Peyer's patch (tissue), 4 donors: ENCODE data around the gene MILR1.

Experiments used
- CTCF ChIP-seq, 6 experiments: fragments of 450-650 bp in 4 of 6; fragments of 200-600 bp in 2 of 6; sonication (generic) in 1 of 6; IDR thresholded peaks; one replicate each; pipeline ENCODE4 v1.5.1; 2017 to 2019; ENCODE audit warnings: antibody characterized with exemption in 6 of 6, mild to moderate bottlenecking in 3 of 6, moderate library complexity in 1 of 6
- POLR2A ChIP-seq, 2 donors: fragments of 450-650 bp; IDR thresholded peaks; one replicate each; pipeline ENCODE4 v1.5.1; 2017; ENCODE audit warnings: antibody characterized with exemption in 2 of 2, mild to moderate bottlenecking in 2 of 2, moderate library complexity in 2 of 2

GRCh38 chr17:64480951-64481350 lies 32.0 kb downstream of the MILR1 start:
- TF ChIP-seq CTCF (IDR thresholded peaks at IDR 0.05) (no peak), POLR2A (IDR thresholded peaks at IDR 0.05) (no peak)
